A549 (cell line): ENCODE results near the gene ARAP1. TPM values are rescaled to one million over a fixed set of nuclear protein-coding genes. Genes with fewer than 3 reads are reported as not detected.
"Not testable (repeated sequence)": the region's sequence is repeated elsewhere in the genome, so short reads cannot be mapped to it uniquely, and the experiment has no call there.

Experiments
- ATAC-seq, 2 experiments: fragments of 200-7000 bp in 1 of 2; fragments of >200 bp in 1 of 2; cut with Nextera tagmentation in 1 of 2; cut with Tn5 transposase in 1 of 2; 3 replicates each; pipeline versions ENCODE4 v1.8.0 to v1.9.1; 2018 to 2020; ENCODE audit warnings: mild to moderate bottlenecking in 1 of 2, moderate library complexity in 1 of 2
- CTCF ChIA-PET: fragments of 300-600 bp; sonication (Branson Sonifier 250); formaldehyde crosslinking; extraction: SDS; loops from one replicate; lab custom pipeline; 2021; ENCODE audit warnings: antibody characterized with exemption, inconsistent platforms; lab: Yijun Ruan, JAX
- POLR2A ChIA-PET: fragments of 350-600 bp; formaldehyde crosslinking; extraction: SDS; loops from one replicate; lab custom pipeline; 2021; ENCODE audit warnings: antibody characterized with exemption, inconsistent platforms; lab: Yijun Ruan, JAX
- DNase-seq, 2 experiments: peaks; one replicate each; pipeline versions ENCODE4 v3.0.0 to v3.0.0-alpha.2; 2011 to 2016; ENCODE audit warnings: low read depth in 1 of 2, low spot score in 1 of 2
- FAIRE-seq: peaks from 2 replicates; lab custom pipeline; 2011; peaks lifted over from hg19 to GRCh38; lab: Jason Lieb, UNC
- H3K27ac ChIP-seq, 2 experiments: fragments of >200 bp; sonication (Bioruptor Twin); formaldehyde crosslinking; 3 replicates each; pipeline ENCODE4 v1.5.1; 2016 to 2017
- H3K4me1 ChIP-seq: fragments of >200 bp; sonication (Bioruptor Twin); formaldehyde crosslinking; 3 replicates; pipeline ENCODE4 v1.6.1; 2016
- H3K4me2 ChIP-seq: fragments of >200 bp; sonication (Bioruptor Twin); formaldehyde crosslinking; 3 replicates; pipeline ENCODE4 v1.6.1; 2016
- H3K4me3 ChIP-seq: fragments of >200 bp; sonication (Bioruptor Twin); formaldehyde crosslinking; 3 replicates; pipeline ENCODE4 v1.5.1; 2016
- H3K9me3 ChIP-seq: fragments of >200 bp; sonication (Bioruptor Twin); formaldehyde crosslinking; 3 replicates; pipeline ENCODE4 v1.6.1; 2016
- CBX2 ChIP-seq: fragments of 200-600 bp; sonication (generic); IDR thresholded peaks from 2 replicates; pipeline ENCODE4 v1.6.1; 2016; ENCODE audit warnings: low read depth, mild to moderate bottlenecking, borderline replicate concordance
- EP300 ChIP-seq, 2 experiments: fragments of >200 bp; sonication (Bioruptor Twin); formaldehyde crosslinking; IDR thresholded peaks; 2 replicates in 1 of 2; 3 replicates in 1 of 2; pipeline ENCODE4 v1.6.1; 2016 to 2017
- FOSB ChIP-seq: fragments of 250-450 bp; sonication (Bioruptor Pico); IDR thresholded peaks from 2 replicates; pipeline ENCODE4 v1.5.0; 2020; ENCODE audit warnings: mild to moderate bottlenecking, moderate library complexity
- HDAC2 ChIP-seq: fragments of 200-600 bp; sonication (generic); IDR thresholded peaks from 2 replicates; pipeline ENCODE4 v1.6.1; 2016
- HOXB13 ChIP-seq: fragments of 250-450 bp; sonication (Bioruptor Pico); IDR thresholded peaks from 2 replicates; pipeline ENCODE4 v1.5.0; 2020; ENCODE audit warnings: low read depth, mild to moderate bottlenecking, moderate library complexity
- JUN ChIP-seq, 2 experiments: fragments of >200 bp; sonication (Bioruptor Twin); formaldehyde crosslinking; IDR thresholded peaks; 2 replicates in 1 of 2; 3 replicates in 1 of 2; pipeline ENCODE4 v1.6.1; 2016 to 2017
- MYC ChIP-seq: IDR thresholded peaks from 2 replicates; pipeline ENCODE4 v1.6.1; 2012; ENCODE audit warnings: mild to moderate bottlenecking, inconsistent platforms, low read length, improper control_type of control experiment, borderline replicate concordance
- PHF8 ChIP-seq: fragments of 200-600 bp; sonication (generic); IDR thresholded peaks from 2 replicates; pipeline ENCODE4 v1.6.1; 2016; ENCODE audit warnings: low read depth, mild to moderate bottlenecking, antibody characterized with exemption, moderate library complexity, borderline replicate concordance
- RAD21 ChIP-seq, 2 experiments: fragments of >200 bp in 1 of 2; sonication (Bioruptor Twin) in 1 of 2; formaldehyde crosslinking in 1 of 2; IDR thresholded peaks in 1 of 2; conservative IDR thresholded peaks in 1 of 2; 2 replicates in 1 of 2; 3 replicates in 1 of 2; pipeline ENCODE4 v1.6.1; 2012 to 2018; ENCODE audit warnings: inconsistent platforms in 1 of 2
- ZC3H11A ChIP-seq: fragments of 450-650 bp; IDR thresholded peaks from 2 replicates; pipeline ENCODE4 v1.6.1; 2014; ENCODE audit warnings: antibody characterized with exemption, mild to moderate bottlenecking
- ZNF302 ChIP-seq: fragments of 250-450 bp; sonication (Bioruptor Pico); IDR thresholded peaks from 2 replicates; pipeline ENCODE4 v1.9.0; 2021; ENCODE audit warnings: inconsistent platforms, mild to moderate bottlenecking, moderate library complexity
- WGBS: methylation state at CpG from one replicate; pipeline ENCODE4 v1.1.6; 2017; ENCODE audit errors: missing lambda C conversion rate; 5-methylcytosine and 5-hydroxymethylcytosine counted together
- polyA plus RNA-seq, 4 experiments: library from polyadenylated mRNA; depleted of rRNA in 3 of 4; stranded (reverse); fragments of >200 nt; fragmentation: RNase III in 1 of 4; extraction: RNeasy Plus Mini Kit Qiagen cat#74134 plus additional on column Dnase treatment in 1 of 4; gene quantifications; 2 replicates in 3 of 4; 3 replicates in 1 of 4; pipeline ENCODE4 v1.2.3, GENCODE V29; 2011 to 2017
- TF ChIP-seq, protein P1 (sequence below): IDR thresholded peaks from 2 replicates; pipeline ENCODE4 v1.6.1; 2012

Gene ARAP1
- polyA plus RNA-seq, 2 of the 4 experiments (the other 2 are of a cell fraction) = 29.5 to 30.1 TPM

- Histone ChIP-seq H3K9me3 (no peaks in the 10 kb centered on the region), H3K4me1 (peaks cover 14% of the 10 kb centered on the region), H3K27ac (peak overlapping the region; percentile 93 to 95)
- ATAC-seq = no peak
- DNase-seq = no peak
- no peak for TF ChIP-seq ZNF302 (CRISPR knock-in tag)
- 0 out of 5 replicates have a peak, but pooled peaks of 1 of the 2 experiments have one; percentile 0 for TF ChIP-seq JUN (IDR thresholded peaks at IDR 0.05)
- TF ChIP-seq, all 56 proteins: peak for 1
- POLR2A ChIA-PET = interaction anchor here (1.5 to 2.0 kb wide), 2 partner anchors 20 to 68 kb away, joined by 8 to 10 read pairs; no protein-coding TSS in a partner anchor
- H3K4me2 ChIP-seq = peak overlapping the region; percentile 82
- WGBS = 96% methylated on average over 2 of the region's 2 CpGs
- CTCF ChIA-PET = interaction anchor here (0.6 to 8.4 kb wide), 25 partner anchors 10 to 501 kb away, joined by 3 to 162 read pairs (median 6); partner anchors contain the start of genes ARAP1 and ATG16L2
- H3K4me3 ChIP-seq = peak overlapping the region; percentile 57
- FAIRE-seq = no peak
These were observed 40.8 kb upstream of the ARAP1 start for GRCh38 chr11:72793076-72793424.

GRCh38 chr11:72792437-72793021, 40.3 kb upstream of the ARAP1 start:
- no peak for FAIRE-seq
- no peak for ATAC-seq
- Histone ChIP-seq H3K4me2 (peak overlapping the region; percentile 82; the same call in 2 of the 3 replicates), H3K9me3 (no peaks in the 10 kb centered on the region), H3K27ac (peak overlapping the region; percentile 93 to 95; a peak in 5 of 6 replicates), H3K4me3 (no peak overlapping the region), H3K4me1 (peaks cover 14% of the 10 kb centered on the region)
- CTCF ChIA-PET = interaction anchor here (0.6 to 8.4 kb wide), 26 partner anchors 10 to 502 kb away, joined by 3 to 162 read pairs (median 6); partner anchors contain the start of genes ARAP1 and ATG16L2
- POLR2A ChIA-PET = interaction anchor here (1.5 kb wide), 1 partner anchor 67 kb away, joined by 8 read pairs; no protein-coding TSS in a partner anchor
- TF ChIP-seq HDAC2 (no peak), HOXB13 (CRISPR knock-in tag) (no peak), FOSB (CRISPR knock-in tag) (no peak), CBX2 (no peak), JUN (IDR thresholded peaks at IDR 0.05) (no peak), MYC (no peak)
- DNase-seq = no peak
- WGBS = 100% methylated on average over 3 of the region's 3 CpGs

- H3K4me2 ChIP-seq, H3K9me3 ChIP-seq, H3K27ac ChIP-seq, ATAC-seq, FAIRE-seq, DNase-seq, H3K4me3 ChIP-seq, POLR2A ChIA-PET: not testable (repeated sequence)
- CTCF ChIA-PET = interaction anchor here (8.4 kb wide), 1 partner anchor 66 kb away, joined by 162 read pairs; no protein-coding TSS in a partner anchor
- WGBS = 74% methylated on average over 7 of the region's 7 CpGs
- peaks cover 14% of the 10 kb centered on the region for H3K4me1 ChIP-seq
These were observed 39.0 kb upstream of the ARAP1 start for GRCh38 chr11:72791228-72791627.

GRCh38 chr11:72789493-72790131, 37.4 kb upstream of the ARAP1 start:
- Histone ChIP-seq H3K4me2 (no peak overlapping the region), H3K4me3 (no peak overlapping the region), H3K27ac (no peak overlapping the region), H3K9me3 (no peaks in the 10 kb centered on the region), H3K4me1 (peaks cover 13% of the 10 kb centered on the region)
- DNase-seq (no peak), ATAC-seq (no peak), FAIRE-seq (no peak)
- ChIA-PET CTCF (interaction anchor here (0.6 to 8.4 kb wide), 6 partner anchors 10 to 107 kb away, joined by 3 to 162 read pairs (median 4); no protein-coding TSS in a partner anchor), POLR2A (interaction anchor here (0.6 kb wide), 1 partner anchor 343 kb away, joined by 5 read pairs; no protein-coding TSS in a partner anchor)
- no peak for TF ChIP-seq HDAC2
- 85% methylated on average over 10 of the region's 10 CpGs for WGBS

GRCh38 chr11:72788241-72788640, 36.0 kb upstream of the ARAP1 start:
- TF ChIP-seq ZC3H11A (no peak), EP300 (IDR thresholded peaks at IDR 0.05) (no peak), RAD21 (conservative IDR thresholded peaks at IDR 0.05 in 1 of 2, IDR thresholded peaks at IDR 0.05 in 1 of 2) (no peak), PHF8 (no peak)
- TF ChIP-seq, protein P1, sequence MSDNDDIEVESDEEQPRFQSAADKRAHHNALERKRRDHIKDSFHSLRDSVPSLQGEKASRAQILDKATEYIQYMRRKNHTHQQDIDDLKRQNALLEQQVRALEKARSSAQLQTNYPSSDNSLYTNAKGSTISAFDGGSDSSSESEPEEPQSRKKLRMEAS = no peak
- Histone ChIP-seq H3K4me3 (no peak overlapping the region), H3K4me2 (no peak overlapping the region), H3K27ac (no peak overlapping the region), H3K4me1 (peaks cover 5% of the 10 kb centered on the region), H3K9me3 (no peaks in the 10 kb centered on the region)
- ChIA-PET CTCF (interaction anchor here (0.6 to 8.4 kb wide), 5 partner anchors 17 to 1229 kb away, joined by 3 to 162 read pairs (median 6); no protein-coding TSS in a partner anchor), POLR2A (interaction anchor here (0.7 kb wide), 1 partner anchor 441 kb away, joined by 3 read pairs; no protein-coding TSS in a partner anchor)
- FAIRE-seq (no peak), DNase-seq (no peak), ATAC-seq (no peak)
- 75% methylated on average over 7 of the region's 7 CpGs for WGBS
